ENCODE data around the gene FN3K.

FN3K gene

DNA sequence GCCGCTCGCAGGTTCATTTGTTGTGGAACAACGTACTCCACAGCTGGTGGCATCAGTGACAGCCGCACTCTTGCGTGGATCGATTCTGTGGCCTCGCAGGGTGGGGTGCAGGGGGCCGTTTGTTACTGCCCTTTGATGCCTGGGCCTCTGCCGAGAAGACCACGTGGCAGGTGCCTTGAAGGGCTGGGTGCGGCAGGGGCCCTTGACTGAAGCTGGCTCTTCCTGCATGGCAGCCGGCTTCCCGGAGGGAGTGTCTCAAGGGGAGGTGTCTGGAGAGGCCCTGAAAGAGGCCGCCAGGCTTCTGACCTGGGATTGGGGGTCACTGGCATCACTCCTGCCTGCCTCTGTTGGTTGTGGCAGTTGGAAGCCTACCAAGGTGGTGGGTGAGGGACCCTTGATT is 60.2 kb downstream of the FN3K start:
- no peak for DNase-seq (ENCODE audit: low spot score)

- no peak for DNase-seq (ENCODE audit: low spot score)
Observed at GRCh38 chr17:82797061-82797460, 61.6 kb downstream of the FN3K start.

DNA sequence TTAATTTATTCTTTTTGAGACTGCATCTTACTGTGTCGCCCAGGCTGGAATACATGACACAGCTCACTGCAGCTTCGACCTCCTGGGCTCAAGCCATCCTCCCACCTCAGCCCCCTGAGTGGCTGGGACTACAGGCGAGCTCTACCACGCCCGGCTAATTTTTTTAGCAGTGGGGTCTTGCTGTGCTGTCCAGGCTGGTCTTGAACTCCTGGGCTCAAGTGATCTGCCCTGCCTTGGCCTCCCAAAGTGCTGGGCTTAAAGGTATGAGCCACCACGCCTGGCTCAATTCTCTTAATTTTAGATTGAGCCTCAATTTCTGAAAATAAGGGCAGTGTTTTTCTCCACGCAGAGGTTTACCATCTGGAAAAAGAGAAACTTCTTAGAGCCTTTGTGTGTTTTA is 63.3 kb downstream of the FN3K start:
- no peak for DNase-seq (ENCODE audit: low spot score)

GRCh38 chr17:82799591-82799990 is 64.2 kb downstream of the FN3K start:
- DNase-seq (ENCODE audit: low spot score), result no peak

Measured in RKO (cell line).